Vagina (tissue), 2 donors: ENCODE measurements around the gene OR2J1. TPM values are rescaled to one million over a fixed set of nuclear protein-coding genes. Genes with fewer than 3 reads are reported as not detected.
"Not testable (repeated sequence)": the region's sequence is repeated elsewhere in the genome, so short reads cannot be mapped to it uniquely, and the experiment has no call there.

Experiments used
- DNase-seq, 2 donors: peaks; one replicate each; pipeline ENCODE4 v3.0.0-alpha.2; 2017; ENCODE audit errors: extremely low spot score in 2 of 2
- H3K27ac ChIP-seq: fragments of 200-600 bp; sonication (generic); one replicate; pipeline ENCODE4 v1.5.1; 2019
- H3K27me3 ChIP-seq: fragments of 200-600 bp; sonication (generic); one replicate; pipeline ENCODE4 v1.5.1; 2019
- H3K36me3 ChIP-seq, 2 donors: fragments of 200-600 bp; sonication (generic); one replicate each; pipeline ENCODE4 v1.5.1; 2017 to 2019
- H3K4me1 ChIP-seq: fragments of 200-600 bp; sonication (generic); one replicate; pipeline ENCODE4 v1.5.1; 2019
- H3K4me3 ChIP-seq, 2 donors: fragments of 200-600 bp; sonication (generic); 1 replicate in 1 of 2; 2 replicates in 1 of 2; pipeline ENCODE4 v1.5.1; 2016 to 2019
- H3K9me3 ChIP-seq: fragments of 200-600 bp; sonication (generic); one replicate; pipeline ENCODE4 v1.5.1; 2019
- CTCF ChIP-seq, 3 experiments: fragments of 450-650 bp in 2 of 3; fragments of 200-600 bp in 1 of 3; sonication (generic) in 1 of 3; IDR thresholded peaks; one replicate each; pipeline ENCODE4 v1.5.1; 2017 to 2019; ENCODE audit warnings: antibody characterized with exemption in 3 of 3, mild to moderate bottlenecking in 2 of 3, moderate library complexity in 2 of 3
- POLR2A ChIP-seq, 2 donors: fragments of 450-650 bp; IDR thresholded peaks; one replicate each; pipeline ENCODE4 v1.6.1; 2017; ENCODE audit warnings: antibody characterized with exemption in 2 of 2, mild to moderate bottlenecking in 2 of 2, moderate library complexity in 2 of 2
- POLR2AphosphoS5 ChIP-seq, 2 donors: sonication (generic); formaldehyde crosslinking; IDR thresholded peaks; one replicate each; pipeline ENCODE4 v1.9.0; 2017; ENCODE audit warnings: antibody characterized with exemption in 2 of 2, mild to moderate bottlenecking in 2 of 2, low read depth in 1 of 2; ENCODE audit not compliant: insufficient read depth in 1 of 2
- intact Hi-C: fragments of 100-400 bp; cut with DNase I; formaldehyde crosslinking; loops from one replicate; pipeline ENCODE4 v1.15.1; 2023
- total RNA-seq: library from RNA; depleted of rRNA; stranded (reverse); fragments of >200 nt; gene quantifications from one replicate; pipeline ENCODE4 v1.2.3, GENCODE V29; 2016

The OR2J1 gene
- total RNA-seq, 1 donor from 2014 or later: not detected

GRCh38 chr6:29141606-29142005 lies 42.3 kb downstream of the OR2J1 start:
- Histone ChIP-seq H3K27me3 (no peaks in the 10 kb centered on the region), H3K36me3 (no peaks in the 10 kb centered on the region), H3K4me3 (no peak overlapping the region), H3K9me3 (no peaks in the 10 kb centered on the region), H3K4me1 (no peaks in the 10 kb centered on the region), H3K27ac (no peak overlapping the region)
- DNase-seq: no peak
- intact Hi-C loops: no loop called here
- TF ChIP-seq CTCF (IDR thresholded peaks at IDR 0.05) (no peak), POLR2A (IDR thresholded peaks at IDR 0.05) (no peak), POLR2AphosphoS5 (IDR thresholded peaks at IDR 0.05; ENCODE audit: insufficient read depth in 1 of 2, low read depth in 1 of 2) (no peak)

GRCh38 chr6:29142309-29142708 lies 43.0 kb downstream of the OR2J1 start:
- no peak overlapping the region for H3K27ac ChIP-seq
- intact Hi-C loops: no loop called here

GRCh38 chr6:29146179-29146578 lies 46.9 kb downstream of the OR2J1 start:
- DNase-seq: no peak
- no peaks in the 10 kb centered on the region for H3K9me3 ChIP-seq
- H3K4me3 ChIP-seq: no peak overlapping the region
- H3K36me3 ChIP-seq: no peaks in the 10 kb centered on the region
- no peaks in the 10 kb centered on the region for H3K27me3 ChIP-seq
- H3K4me1 ChIP-seq: no peaks in the 10 kb centered on the region
- no peak for TF ChIP-seq CTCF (IDR thresholded peaks at IDR 0.05)
- no peak for TF ChIP-seq POLR2A (IDR thresholded peaks at IDR 0.05)
- TF ChIP-seq POLR2AphosphoS5 (IDR thresholded peaks at IDR 0.05; ENCODE audit: insufficient read depth in 1 of 2, low read depth in 1 of 2): no peak
- intact Hi-C loops: no loop called here
- no peak overlapping the region for H3K27ac ChIP-seq

More at GRCh38 chr6:29142309-29142708, 43.0 kb downstream of the OR2J1 start:
- H3K9me3 ChIP-seq: no peaks in the 10 kb centered on the region
- TF ChIP-seq POLR2A (IDR thresholded peaks at IDR 0.05) (no peak), CTCF (IDR thresholded peaks at IDR 0.05) (no peak), POLR2AphosphoS5 (IDR thresholded peaks at IDR 0.05; ENCODE audit: insufficient read depth in 1 of 2, low read depth in 1 of 2) (no peak)
- H3K4me1 ChIP-seq: no peaks in the 10 kb centered on the region
- H3K36me3 ChIP-seq: no peaks in the 10 kb centered on the region
- no peaks in the 10 kb centered on the region for H3K27me3 ChIP-seq
- no peak overlapping the region for H3K4me3 ChIP-seq
- DNase-seq: no peak

- intact Hi-C loops: no loop called here
- Histone ChIP-seq H3K27me3 (no peaks in the 10 kb centered on the region), H3K36me3 (no peaks in the 10 kb centered on the region), H3K27ac (no peak overlapping the region), H3K4me3 (no peak overlapping the region), H3K9me3 (no peaks in the 10 kb centered on the region), H3K4me1 (no peaks in the 10 kb centered on the region)
- no peak for DNase-seq
- TF ChIP-seq POLR2A (IDR thresholded peaks at IDR 0.05) (no peak), POLR2AphosphoS5 (IDR thresholded peaks at IDR 0.05; ENCODE audit: insufficient read depth in 1 of 2, low read depth in 1 of 2) (no peak), CTCF (IDR thresholded peaks at IDR 0.05) (no peak)
These were observed 47.8 kb downstream of the OR2J1 start for GRCh38 chr6:29147074-29147473.

GRCh38 chr6:29149444-29149843 lies 50.2 kb downstream of the OR2J1 start:
- H3K27ac ChIP-seq, H3K4me3 ChIP-seq: not testable (repeated sequence)

More at GRCh38 chr6:29149444-29149843, 50.2 kb downstream of the OR2J1 start:
- H3K27me3 ChIP-seq, H3K9me3 ChIP-seq, H3K4me1 ChIP-seq, DNase-seq, intact Hi-C loops, H3K36me3 ChIP-seq: not testable (repeated sequence)

Other genes starting within 250 kb of the OR2J1 start
- gene TRIM27, start 175.5 kb upstream of the OR2J1 start, total RNA-seq: 58.4 TPM
- gene ZNF311, start 94.2 kb upstream of the OR2J1 start, total RNA-seq: 0.25 TPM
- not detected for gene OR2W1, start 54.3 kb upstream of the OR2J1 start, total RNA-seq
- gene OR2B3, start 12.2 kb upstream of the OR2J1 start, total RNA-seq: not detected
- gene OR2J3, start 8.6 kb downstream of the OR2J1 start, total RNA-seq: not detected
- gene OR2J2, start 71.4 kb downstream of the OR2J1 start, total RNA-seq: not detected
- 0.74 TPM for gene OR14J1, start 202.2 kb downstream of the OR2J1 start, total RNA-seq